SK-N-SH (cell line): Measurements from ENCODE around the gene UMODL1. TPM values are rescaled to one million over a fixed set of nuclear protein-coding genes. Genes with fewer than 3 reads are reported as not detected.

Experiments used
- CTCF ChIA-PET: fragments of 300-600, 350-600 bp; formaldehyde crosslinking; extraction: SDS; loops from one replicate; lab custom pipeline; 2021; lab: Yijun Ruan, JAX
- POLR2A ChIA-PET: fragments of 350-600 bp; sonication (Branson Sonifier 250); formaldehyde crosslinking; extraction: SDS; loops from one replicate; lab custom pipeline; 2020; ENCODE audit warnings: antibody characterized with exemption, inconsistent platforms; lab: Yijun Ruan, JAX
- DNase-seq: peaks from one replicate; pipeline ENCODE4 v3.0.0; 2012
- H2AFZ ChIP-seq: fragments of 200-600 bp; sonication (generic); 2 replicates; pipeline ENCODE4 v1.8.1; 2016; ENCODE audit warnings: antibody characterized with exemption, mild to moderate bottlenecking, low read depth
- H3F3A ChIP-seq: fragments of 200-600 bp; sonication (generic); replicated peaks from 2 replicates; pipeline ENCODE3; 2016; ENCODE audit warnings: antibody characterized with exemption, mild to moderate bottlenecking; ENCODE audit not compliant: insufficient read depth
- H3K27ac ChIP-seq, 2 experiments: fragments of 200-500 bp in 1 of 2; fragments of 200-600 bp in 1 of 2; sonication (Bioruptor generic) in 1 of 2; sonication (generic), shearing (Covaris generic) in 1 of 2; 2 replicates each; pipeline versions ENCODE4 v1.5.1 to v1.6.1; 2014 to 2016; ENCODE audit warnings: low read depth in 2 of 2, inconsistent platforms in 1 of 2, low read length in 1 of 2, mild to moderate bottlenecking in 1 of 2, mixed read lengths in 1 of 2
- H3K27me3 ChIP-seq: fragments of 200-600 bp; sonication (generic), shearing (Covaris generic); 2 replicates; pipeline ENCODE4 v1.6.1; 2016; ENCODE audit warnings: mixed run types; ENCODE audit not compliant: insufficient read depth
- H3K36me3 ChIP-seq, 2 experiments: fragments of 200-500 bp in 1 of 2; fragments of 200-600 bp in 1 of 2; sonication (Bioruptor generic) in 1 of 2; sonication (generic) in 1 of 2; replicated peaks in 1 of 2; 2 replicates each; pipeline versions ENCODE3 to v1.5.1; 2014 to 2016; ENCODE audit warnings: low read length in 1 of 2, mild to moderate bottlenecking in 1 of 2; ENCODE audit not compliant: insufficient read depth in 2 of 2, control insufficient read depth in 1 of 2
- H3K4me1 ChIP-seq, 2 experiments: fragments of 200-500 bp in 1 of 2; fragments of 200-600 bp in 1 of 2; sonication (Bioruptor generic) in 1 of 2; sonication (generic), shearing (Covaris generic) in 1 of 2; 2 replicates each; pipeline versions ENCODE4 v1.5.1 to v1.6.1; 2014 to 2016; ENCODE audit warnings: low read depth in 1 of 2, low read length in 1 of 2, mixed run types in 1 of 2; ENCODE audit not compliant: insufficient read depth in 2 of 2, control insufficient read depth in 1 of 2
- H3K4me2 ChIP-seq: fragments of 200-600 bp; sonication (generic), shearing (Covaris generic); 2 replicates; pipeline ENCODE4 v1.6.1; 2017; ENCODE audit warnings: mixed run types
- H3K4me3 ChIP-seq, 2 experiments: fragments of 200-500 bp in 1 of 2; fragments of 200-600 bp in 1 of 2; sonication (Bioruptor generic) in 1 of 2; sonication (generic), shearing (Covaris generic) in 1 of 2; 2 replicates each; pipeline versions ENCODE4 v1.5.1 to v1.8.1; 2014 to 2016; ENCODE audit warnings: low read depth in 2 of 2, inconsistent platforms in 1 of 2, low read length in 1 of 2, mild to moderate bottlenecking in 1 of 2, mixed read lengths in 1 of 2, moderate library complexity in 1 of 2
- H3K79me2 ChIP-seq: fragments of 200-600 bp; sonication (generic); 2 replicates; pipeline ENCODE4 v1.8.1; 2017; ENCODE audit warnings: mild to moderate bottlenecking; ENCODE audit not compliant: insufficient read depth
- H3K9ac ChIP-seq: fragments of 200-600 bp; sonication (generic); 2 replicates; pipeline ENCODE4 v1.6.1; 2017; ENCODE audit warnings: mixed run types
- H3K9me2 ChIP-seq: fragments of 200-600 bp; sonication (generic); 2 replicates; pipeline ENCODE4 v1.6.1; 2017; ENCODE audit warnings: mixed run types
- H3K9me3 ChIP-seq: fragments of 200-600 bp; sonication (generic); 2 replicates; pipeline ENCODE4 v1.6.1; 2017; ENCODE audit warnings: mixed run types, mild to moderate bottlenecking, moderate library complexity
- H4K20me1 ChIP-seq: fragments of 200-600 bp; sonication (generic); 2 replicates; pipeline ENCODE4 v1.6.1; 2017; ENCODE audit warnings: mild to moderate bottlenecking, mixed run types; ENCODE audit not compliant: insufficient read depth
- CTCF ChIP-seq: fragments of 200-600 bp; sonication (generic); IDR thresholded peaks from 2 replicates; pipeline ENCODE4 v1.6.1; 2017; ENCODE audit warnings: antibody characterized with exemption, mild to moderate bottlenecking, moderate library complexity
- ELF1 ChIP-seq: IDR thresholded peaks from 2 replicates; pipeline ENCODE4 v1.4.0; 2012
- EP300 ChIP-seq, 2 experiments: IDR thresholded peaks; 2 replicates each; pipeline versions ENCODE4 v1.4.0 to v1.6.1; 2012; ENCODE audit warnings: borderline replicate concordance in 1 of 2, low read depth in 1 of 2, low read length in 1 of 2
- EZH2phosphoT487 ChIP-seq: fragments of 200-600 bp; sonication (generic); IDR thresholded peaks from 2 replicates; pipeline ENCODE4 v1.6.1; 2017; ENCODE audit warnings: low read depth, mixed run types, mild to moderate bottlenecking, antibody characterized with exemption, moderate library complexity, borderline replicate concordance
- FOXJ3 ChIP-seq: sonication (generic); formaldehyde crosslinking; IDR thresholded peaks from 2 replicates; pipeline ENCODE4 v1.5.1; 2020; ENCODE audit warnings: mild to moderate bottlenecking, missing genetic modification reagents
- FOXM1 ChIP-seq: IDR thresholded peaks from 2 replicates; pipeline ENCODE4 v1.4.0; 2012; ENCODE audit warnings: low read depth, mild to moderate bottlenecking
- GABPA ChIP-seq: IDR thresholded peaks from 2 replicates; pipeline ENCODE4 v1.4.0; 2012; ENCODE audit warnings: low read depth, mild to moderate bottlenecking
- GATA2 ChIP-seq: sonication (generic); formaldehyde crosslinking; IDR thresholded peaks from 2 replicates; pipeline ENCODE4 v1.5.0; 2020; ENCODE audit warnings: mild to moderate bottlenecking, missing genetic modification reagents
- IRF3 ChIP-seq: fragments of 150-350 bp; IDR thresholded peaks from 2 replicates; pipeline ENCODE4 v1.6.1; 2016; ENCODE audit warnings: mild to moderate bottlenecking, low read depth, low read length
- MAX ChIP-seq: IDR thresholded peaks from 2 replicates; pipeline ENCODE4 v1.4.0; 2012; ENCODE audit warnings: low read depth
- MEF2A ChIP-seq: IDR thresholded peaks from 2 replicates; pipeline ENCODE4 v1.4.0; 2012; ENCODE audit warnings: low read depth, borderline replicate concordance
- NFIC ChIP-seq: IDR thresholded peaks from 2 replicates; pipeline ENCODE4 v1.4.0; 2012; ENCODE audit warnings: borderline replicate concordance
- NRF1 ChIP-seq: IDR thresholded peaks from 2 replicates; pipeline ENCODE4 v1.6.1; 2012; ENCODE audit warnings: low read depth, mild to moderate bottlenecking, low read length
- POLR2AphosphoS5 ChIP-seq: IDR thresholded peaks from 2 replicates; pipeline ENCODE4 v1.6.1; 2012; ENCODE audit warnings: low read depth, low read length
- RAD21 ChIP-seq: IDR thresholded peaks from 2 replicates; pipeline ENCODE4 v1.6.1; 2012; ENCODE audit warnings: mild to moderate bottlenecking, low read length
- SMC3 ChIP-seq: IDR thresholded peaks from 2 replicates; pipeline ENCODE4 v1.6.1; 2012; ENCODE audit warnings: low read depth, low read length, improper control_type of control experiment
- USF1 ChIP-seq: IDR thresholded peaks from 2 replicates; pipeline ENCODE4 v1.4.0; 2012; ENCODE audit warnings: low read depth, borderline replicate concordance
- YY1 ChIP-seq: IDR thresholded peaks from 2 replicates; pipeline ENCODE4 v1.4.0; 2012; ENCODE audit warnings: low read depth, mild to moderate bottlenecking
- ZBTB33 ChIP-seq: IDR thresholded peaks from 2 replicates; pipeline ENCODE4 v1.4.0; 2012; ENCODE audit warnings: low read depth, borderline replicate concordance
- WGBS: methylation state at CpG from one replicate; pipeline ENCODE4 v1.1.6; 2017; ENCODE audit warnings: low lambda C conversion rate; 5-methylcytosine and 5-hydroxymethylcytosine counted together
- polyA plus RNA-seq, 3 experiments: library from polyadenylated mRNA; depleted of rRNA; stranded (reverse); fragments of >200 nt; gene quantifications; 2 replicates each; pipeline ENCODE4 v1.2.3, GENCODE V29; 2012

Gene UMODL1
- polyA plus RNA-seq, 1 of the 3 experiments (the other 2 are of a cell fraction) = not detected

GRCh38 chr21:42047821-42048613 lies 23.1 kb upstream of the UMODL1 start (continued):
- no peak for TF ChIP-seq IRF3
- no peak for TF ChIP-seq FOXJ3 (CRISPR knock-in tag)
- no peak for TF ChIP-seq GATA2
- TF ChIP-seq CTCF = no peak
- peak; percentile 50; the same call in 1 of the 2 replicates for TF ChIP-seq MEF2A
- no peak for TF ChIP-seq EP300 (IDR thresholded peaks at IDR 0.05; ENCODE audit: borderline replicate concordance in 1 of 2, low read depth in 1 of 2, low read length in 1 of 2)
- no peak for TF ChIP-seq GABPA
- TF ChIP-seq RAD21 = no peak
- no peak for TF ChIP-seq POLR2AphosphoS5
- no peak for TF ChIP-seq ELF1

- no peak overlapping the region for H3K4me3 ChIP-seq
- no peak overlapping the region for H3K9ac ChIP-seq
- H3K9me2 ChIP-seq = no peaks in the 10 kb centered on the region
- no peaks in the 10 kb centered on the region for H3F3A ChIP-seq
- H3K27me3 ChIP-seq = peaks cover 8% of the 10 kb centered on the region; the same call in 1 of the 2 replicates
- H4K20me1 ChIP-seq = no peaks in the 10 kb centered on the region
- H2AFZ ChIP-seq = no peak overlapping the region
- ChIA-PET POLR2A (no interaction called here), CTCF (no interaction called here)
- H3K36me3 ChIP-seq = no peaks in the 10 kb centered on the region
- H3K4me2 ChIP-seq = no peak overlapping the region
- H3K9me3 ChIP-seq = no peaks in the 10 kb centered on the region
- H3K27ac ChIP-seq = no peak overlapping the region; a peak in 1 of 4 replicates
- WGBS = 86% methylated on average over 10 of the region's 10 CpGs
- TF ChIP-seq ZBTB33 (no peak), FOXM1 (no peak), EP300 (IDR thresholded peaks at IDR 0.05; ENCODE audit: borderline replicate concordance in 1 of 2, low read depth in 1 of 2, low read length in 1 of 2) (no peak), MAX (no peak), USF1 (no peak), NFIC (no peak), MEF2A (no peak), SMC3 (no peak), NRF1 (no peak), EZH2phosphoT487 (no peak), CTCF (no peak), GATA2 (no peak), YY1 (no peak), POLR2AphosphoS5 (no peak)
- 0 out of 4 replicates have a peak, but pooled peaks cover 0 to 6% of the 10 kb centered on the region in 2 experiments for H3K4me1 ChIP-seq
- DNase-seq = no peak
- H3K79me2 ChIP-seq = no peaks in the 10 kb centered on the region
Measured at GRCh38 chr21:42048870-42049577, 22.1 kb upstream of the UMODL1 start.
